Endometrial microvascular endothelial cells (primary cell): ENCODE data around the gene SHF. TPM values are rescaled to one million over a fixed set of nuclear protein-coding genes. Genes with fewer than 3 reads are reported as not detected.

Experiments
- in situ Hi-C: cut with HindIII; loops from 2 replicates; pipeline ENCODE4 v1.10.0; 2017; ENCODE audit warnings: low sequenced_read_pairs, low pct_unique_long_range_greater_than_20kb; ENCODE audit errors: inconsistent ontology term
- total RNA-seq: library from RNA; depleted of rRNA; stranded (reverse); fragments of >200 nt; gene quantifications from one replicate; pipeline ENCODE4 v1.2.3, GENCODE V29; 2015; ENCODE audit errors: inconsistent ontology term

The SHF gene
- total RNA-seq, 1 donor from 2014 or later, result not detected

- in situ Hi-C loops, result no loop called here
Measured at GRCh38 chr15:45200799-45201556, 13.2 kb upstream of the SHF start.

- in situ Hi-C loops, result no loop called here
Measured at GRCh38 chr15:45200001-45200798, 12.4 kb upstream of the SHF start.

- in situ Hi-C loops, result no loop called here
Measured at GRCh38 chr15:45199136-45199810, 11.5 kb upstream of the SHF start.

GRCh38 chr15:45198337-45199135 lies 10.8 kb upstream of the SHF start:
- in situ Hi-C loops, result no loop called here

GRCh38 chr15:45197512-45197911 lies 9.7 kb upstream of the SHF start:
- in situ Hi-C loops, result no loop called here

- in situ Hi-C loops, result no loop called here
Measured at GRCh38 chr15:45187578-45187893, 230 bp downstream of the SHF start.

GRCh38 chr15:45186771-45187577 lies 792 bp downstream of the SHF start:
- in situ Hi-C loops, result no loop called here

- in situ Hi-C loops, result no loop called here
Measured at GRCh38 chr15:45185903-45186770, 1.6 kb downstream of the SHF start.

GRCh38 chr15:45185069-45185779 lies 2.5 kb downstream of the SHF start:
- in situ Hi-C loops, result no loop called here

GRCh38 chr15:45184562-45185041 lies 3.2 kb downstream of the SHF start:
- in situ Hi-C loops, result no loop called here

GRCh38 chr15:45183511-45183910 lies 4.3 kb downstream of the SHF start:
- in situ Hi-C loops, result no loop called here

GRCh38 chr15:45182996-45183395 lies 4.8 kb downstream of the SHF start:
- in situ Hi-C loops, result no loop called here

- in situ Hi-C loops, result no loop called here
Measured at GRCh38 chr15:45181491-45182285, 6.1 kb downstream of the SHF start.

GRCh38 chr15:45180648-45181436 lies 6.9 kb downstream of the SHF start:
- in situ Hi-C loops, result no loop called here

- in situ Hi-C loops, result no loop called here
Measured at GRCh38 chr15:45180201-45180600, 7.6 kb downstream of the SHF start.
